Measurements from ENCODE around the gene DES.
"Not testable (repeated sequence)": the region's sequence is repeated elsewhere in the genome, so short reads cannot be mapped to it uniquely, and the experiment has no call there.

The DES gene

GRCh38 chr2:219400562-219400961 is 17.6 kb upstream of the DES start:
- DNase-seq, result no peak

GRCh38 chr2:219401606-219402005 is 16.6 kb upstream of the DES start:
- no peak for DNase-seq

GRCh38 chr2:219402665-219403515 is 15.3 kb upstream of the DES start:
- DNase-seq, result peak; percentile 41

- DNase-seq, result no peak
These were observed 14.3 kb upstream of the DES start for GRCh38 chr2:219403861-219404260.

DNA sequence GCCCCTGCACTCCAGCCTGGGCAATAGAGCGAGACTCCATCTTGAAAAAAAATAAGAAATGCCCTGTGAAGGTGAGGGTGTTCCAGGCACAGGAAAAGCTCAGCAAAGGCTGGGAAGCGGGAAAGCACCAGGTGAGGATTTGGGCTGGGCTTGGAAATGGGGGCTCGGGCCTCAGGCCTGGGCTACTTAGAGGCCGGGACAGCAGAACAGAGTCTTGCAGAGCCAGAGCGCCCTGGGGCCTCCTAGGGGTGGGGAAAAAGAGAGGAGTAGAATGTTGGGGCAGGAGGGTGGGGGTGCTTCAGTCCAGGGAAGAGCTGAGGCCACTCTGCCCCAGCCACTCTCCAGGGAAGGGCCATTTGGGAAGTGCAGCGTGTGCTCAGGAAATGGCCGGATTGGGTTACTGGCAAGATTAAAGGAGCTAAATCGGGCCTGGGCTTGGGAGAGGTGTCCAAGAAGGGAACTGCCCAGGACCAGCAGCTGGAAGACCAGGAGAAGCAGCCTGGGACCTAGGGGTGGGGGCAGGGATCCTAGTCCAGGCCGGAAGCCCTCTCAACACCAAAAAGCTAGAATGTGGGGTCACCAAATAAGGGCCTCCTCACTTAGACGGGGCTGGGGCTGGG is 13.8 kb upstream of the DES start:
- no peak for DNase-seq

GRCh38 chr2:219404954-219405353 is 13.2 kb upstream of the DES start:
- DNase-seq, result no peak

GRCh38 chr2:219405451-219405850 is 12.7 kb upstream of the DES start:
- no peak for DNase-seq

GRCh38 chr2:219405958-219406860 is 12.0 kb upstream of the DES start:
- DNase-seq, result no peak

GRCh38 chr2:219406861-219407230 is 11.3 kb upstream of the DES start:
- no peak for DNase-seq

- DNase-seq, result not testable (repeated sequence)
These were observed 10.8 kb upstream of the DES start for GRCh38 chr2:219407343-219407742.

DNA sequence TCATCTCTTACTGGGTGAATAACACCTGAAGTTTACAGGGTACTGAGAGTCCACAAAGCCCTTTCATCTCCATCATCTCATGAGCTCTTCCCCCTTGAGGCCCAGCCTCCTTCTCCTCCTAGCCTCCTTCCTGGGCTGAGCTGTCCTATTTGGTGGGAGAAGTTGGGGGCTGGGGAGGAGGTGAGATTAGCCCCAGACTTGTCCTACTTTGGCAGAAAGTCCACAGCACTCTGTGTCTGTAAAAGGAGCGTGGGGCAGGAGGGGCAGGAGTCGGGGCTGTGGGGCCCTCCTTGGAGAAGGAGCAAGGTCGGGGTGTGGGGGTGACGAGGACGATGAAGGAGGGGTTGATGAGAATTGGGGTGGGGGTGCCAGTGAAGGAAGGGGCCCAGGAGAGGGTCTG is 10.0 kb upstream of the DES start:
- no peak for DNase-seq

GRCh38 chr2:219408631-219409030 is 9.5 kb upstream of the DES start:
- DNase-seq, result no peak

DNA sequence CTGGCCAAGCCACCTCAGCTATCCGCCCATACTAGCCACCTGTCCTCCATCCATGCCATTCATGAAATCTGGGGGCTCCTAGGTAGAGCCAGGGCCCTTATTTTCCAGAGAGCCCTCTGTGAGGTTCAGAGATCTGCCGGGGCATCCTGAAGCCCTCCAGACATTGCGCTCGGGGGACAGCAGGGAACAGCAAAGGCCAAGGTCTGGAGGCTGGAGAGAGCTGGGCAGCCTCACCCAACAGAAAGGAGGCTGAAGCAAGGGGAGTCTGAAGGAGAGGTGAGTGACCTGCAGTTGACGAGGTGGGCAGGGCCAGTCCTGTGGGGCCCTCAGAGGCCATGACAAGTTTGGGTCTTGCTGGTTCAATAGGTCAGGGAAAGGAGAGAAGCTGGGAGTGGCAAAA is 8.6 kb upstream of the DES start:
- no peak for DNase-seq

DNA sequence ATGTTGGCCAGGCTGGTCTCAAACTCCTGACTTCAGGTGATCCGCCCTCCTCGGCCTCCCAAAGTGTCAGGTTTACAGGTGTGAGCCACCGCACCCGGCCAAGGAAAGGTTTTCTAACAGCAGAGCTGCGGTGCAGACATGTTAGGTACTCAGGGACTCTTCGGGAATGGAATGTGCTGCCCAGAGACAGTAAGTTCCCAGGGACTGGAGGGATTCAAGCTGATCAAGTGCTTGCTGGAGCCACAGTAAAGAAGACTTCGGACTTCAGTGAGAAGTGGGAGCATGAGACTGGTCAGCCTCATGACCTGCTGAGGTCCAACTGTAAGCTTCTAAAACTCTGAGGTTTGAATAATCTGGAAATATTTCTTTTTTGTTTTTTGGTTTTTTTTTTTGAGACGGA is 7.8 kb upstream of the DES start:
- no peak for DNase-seq

DNA sequence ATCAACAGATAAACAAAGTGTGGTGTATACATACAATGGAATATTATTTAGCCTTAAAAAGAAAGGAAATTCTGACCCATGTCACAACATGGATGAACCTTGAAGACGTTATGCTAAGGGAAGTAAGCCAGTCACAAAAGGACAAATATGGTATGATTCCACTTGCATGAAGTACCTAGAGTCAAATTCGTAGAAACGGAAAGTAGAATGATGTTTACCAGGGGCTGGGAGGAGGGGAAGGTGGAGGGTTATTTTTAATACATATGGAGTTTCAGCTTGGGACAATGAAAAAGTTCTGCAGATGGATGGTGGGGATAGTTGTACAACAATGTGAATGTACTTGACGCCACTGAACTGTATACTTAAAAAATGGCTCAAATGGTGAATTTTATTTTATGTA is 3.3 kb upstream of the DES start:
- no peak for DNase-seq

DNA sequence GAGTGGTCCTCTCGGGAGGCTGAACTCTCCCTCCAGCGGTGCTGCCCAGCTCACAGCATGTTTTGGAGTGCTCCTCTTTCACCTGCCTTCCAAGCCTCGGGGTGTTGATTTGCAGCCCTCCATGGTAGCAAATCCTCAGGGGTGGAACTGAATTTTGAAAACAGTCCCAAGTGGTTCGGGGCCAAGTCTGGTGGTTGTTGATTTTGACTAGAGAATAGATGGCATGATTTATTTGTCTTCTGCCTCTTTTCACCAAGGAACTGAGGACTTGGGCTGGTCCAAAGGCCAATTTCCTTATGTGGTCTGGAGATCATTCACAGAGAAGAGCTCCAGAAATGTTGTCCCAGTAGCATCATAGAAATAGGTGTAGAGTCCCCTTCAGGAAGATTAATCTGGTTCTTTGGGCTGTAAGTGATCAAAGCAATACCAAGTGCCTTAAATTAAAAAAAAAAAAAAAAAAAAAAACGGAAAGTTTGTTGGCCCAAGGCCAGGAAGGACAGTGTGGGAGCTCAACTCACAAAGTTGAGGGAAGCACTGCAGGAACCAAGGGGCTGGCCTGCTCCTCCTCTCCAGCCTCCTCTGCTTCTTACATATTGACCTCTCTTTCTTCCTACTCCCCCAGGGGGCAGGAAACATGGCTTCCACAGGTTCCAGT is 2.5 kb upstream of the DES start:
- DNase-seq, result no peak

DNA sequence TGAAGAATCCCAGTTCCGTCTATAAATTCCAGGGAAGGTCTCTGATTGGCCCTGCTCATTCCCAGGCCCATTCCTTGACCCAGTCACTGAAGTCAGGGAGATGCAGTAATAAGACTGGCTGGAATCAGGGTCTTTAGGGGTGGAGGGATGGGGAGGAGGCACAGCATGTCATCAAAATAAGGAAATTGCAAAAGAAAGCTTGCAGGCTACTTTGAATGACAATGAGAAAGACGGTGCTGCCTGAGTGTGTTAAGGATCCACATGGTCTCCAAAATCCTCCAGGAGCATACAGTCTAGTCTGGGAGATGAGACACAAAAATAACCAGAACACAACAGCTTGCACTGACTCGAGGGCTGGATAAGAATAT is 2.0 kb upstream of the DES start:
- DNase-seq, result no peak

GRCh38 chr2:219416938-219417337 is 1.2 kb upstream of the DES start:
- DNase-seq, result no peak

DNA sequence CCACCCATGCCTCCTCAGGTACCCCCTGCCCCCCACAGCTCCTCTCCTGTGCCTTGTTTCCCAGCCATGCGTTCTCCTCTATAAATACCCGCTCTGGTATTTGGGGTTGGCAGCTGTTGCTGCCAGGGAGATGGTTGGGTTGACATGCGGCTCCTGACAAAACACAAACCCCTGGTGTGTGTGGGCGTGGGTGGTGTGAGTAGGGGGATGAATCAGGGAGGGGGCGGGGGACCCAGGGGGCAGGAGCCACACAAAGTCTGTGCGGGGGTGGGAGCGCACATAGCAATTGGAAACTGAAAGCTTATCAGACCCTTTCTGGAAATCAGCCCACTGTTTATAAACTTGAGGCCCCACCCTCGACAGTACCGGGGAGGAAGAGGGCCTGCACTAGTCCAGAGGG is 803 bp upstream of the DES start:
- no peak for DNase-seq

DNA sequence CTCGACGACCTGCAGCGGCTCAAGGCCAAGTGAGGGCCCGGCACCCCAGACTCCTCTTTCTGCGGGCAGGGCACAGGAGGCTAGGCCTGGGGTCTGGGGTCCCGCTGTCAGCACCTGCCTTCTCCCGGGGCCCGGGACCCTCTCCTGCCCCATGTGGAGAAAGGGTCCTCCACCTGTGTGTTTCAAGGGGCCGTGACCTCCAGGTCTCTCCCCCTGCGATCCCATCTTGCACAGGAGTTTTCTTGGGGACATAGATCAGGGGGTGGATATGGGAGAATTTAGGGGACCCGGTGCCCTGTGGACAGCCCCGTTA is 791 bp downstream of the DES start:
- no peak for DNase-seq

- no peak for DNase-seq
These were observed 1.4 kb downstream of the DES start for GRCh38 chr2:219419331-219420197.

DNA sequence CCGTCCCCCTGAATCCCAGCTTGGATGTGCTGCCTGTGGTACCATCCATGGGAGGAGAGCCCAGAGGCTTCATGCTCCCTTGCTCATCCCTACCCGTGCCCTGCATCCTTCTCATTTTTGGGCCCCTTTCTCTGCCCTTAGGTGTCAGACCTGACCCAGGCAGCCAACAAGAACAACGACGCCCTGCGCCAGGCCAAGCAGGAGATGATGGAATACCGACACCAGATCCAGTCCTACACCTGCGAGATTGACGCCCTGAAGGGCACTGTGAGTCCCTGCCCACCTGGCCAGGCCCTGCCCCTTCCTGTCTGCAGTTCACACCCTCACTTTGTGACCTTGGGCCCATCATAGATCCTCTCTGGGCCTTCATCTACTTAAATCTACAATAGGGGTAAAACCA is 2.5 kb downstream of the DES start:
- no peak for DNase-seq

Data from activated CD4-positive, alpha-beta T cell treated with anti-CD3 and anti-CD28 coated beads for 1 hour (primary cell).